Measurements from ENCODE around the gene OPA3. TPM values are rescaled to one million over a fixed set of nuclear protein-coding genes. Genes with fewer than 3 reads are reported as not detected.

OPA3 gene
- total and polyA plus RNA-seq, 2 donors from 2014 or later = 8.1 to 19.1 TPM

DNA sequence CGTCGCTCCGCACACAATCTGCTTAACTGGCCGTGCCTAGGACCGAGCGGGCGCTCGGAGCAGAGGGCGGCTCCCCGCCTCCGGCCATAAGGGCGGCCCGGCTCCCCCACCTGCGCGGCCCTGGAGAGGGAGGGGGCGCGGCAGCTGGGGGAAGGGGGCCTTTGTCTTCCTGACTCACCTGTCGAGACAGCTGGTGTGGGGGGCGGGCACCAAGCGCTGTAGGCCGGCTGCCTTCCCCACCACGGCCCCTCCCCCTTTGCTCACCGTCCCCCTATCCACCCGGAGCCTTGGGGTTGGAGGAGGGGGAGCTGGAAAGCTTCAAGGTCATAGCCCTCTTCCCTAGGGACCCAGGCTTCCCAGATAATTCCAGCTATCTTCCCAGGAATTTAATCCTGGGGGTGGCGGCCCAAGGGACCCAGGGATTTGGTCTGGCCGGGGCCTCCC lies 76.2 kb downstream of the OPA3 start:
- Histone ChIP-seq H3K4me3 (ENCODE audit: low read length in 3 of 3) (peak overlapping the region; percentile 60 to 88 (median 80)), H3K4me1 (ENCODE audit: control insufficient read depth in 2 of 3, insufficient read depth in 2 of 3, low read depth in 1 of 3, low read length in 3 of 3) (peaks cover 0 to 8% (median 0%) of the 10 kb centered on the region in 3 donors), H3K9ac (ENCODE audit: low read length in 3 of 3) (peak overlapping the region in 2 of 3 donors; percentile 73 to 96), H3K36me3 (ENCODE audit: control insufficient read depth in 2 of 3, insufficient read depth in 3 of 3, low read length in 3 of 3) (no peaks in the 10 kb centered on the region), H3K27me3 (ENCODE audit: control insufficient read depth, insufficient read depth, low read length) (no peaks in the 10 kb centered on the region), H3K27ac (ENCODE audit: low read depth in 2 of 2, low read length in 2 of 2) (peak overlapping the region; percentile 87 to 90), H3K9me3 (ENCODE audit: control insufficient read depth in 2 of 3, insufficient read depth in 1 of 3, low read length in 3 of 3) (no peaks in the 10 kb centered on the region)
- DNase-seq = peak; percentile 43 to 89 (median 63)
- TF ChIP-seq, protein P1, sequence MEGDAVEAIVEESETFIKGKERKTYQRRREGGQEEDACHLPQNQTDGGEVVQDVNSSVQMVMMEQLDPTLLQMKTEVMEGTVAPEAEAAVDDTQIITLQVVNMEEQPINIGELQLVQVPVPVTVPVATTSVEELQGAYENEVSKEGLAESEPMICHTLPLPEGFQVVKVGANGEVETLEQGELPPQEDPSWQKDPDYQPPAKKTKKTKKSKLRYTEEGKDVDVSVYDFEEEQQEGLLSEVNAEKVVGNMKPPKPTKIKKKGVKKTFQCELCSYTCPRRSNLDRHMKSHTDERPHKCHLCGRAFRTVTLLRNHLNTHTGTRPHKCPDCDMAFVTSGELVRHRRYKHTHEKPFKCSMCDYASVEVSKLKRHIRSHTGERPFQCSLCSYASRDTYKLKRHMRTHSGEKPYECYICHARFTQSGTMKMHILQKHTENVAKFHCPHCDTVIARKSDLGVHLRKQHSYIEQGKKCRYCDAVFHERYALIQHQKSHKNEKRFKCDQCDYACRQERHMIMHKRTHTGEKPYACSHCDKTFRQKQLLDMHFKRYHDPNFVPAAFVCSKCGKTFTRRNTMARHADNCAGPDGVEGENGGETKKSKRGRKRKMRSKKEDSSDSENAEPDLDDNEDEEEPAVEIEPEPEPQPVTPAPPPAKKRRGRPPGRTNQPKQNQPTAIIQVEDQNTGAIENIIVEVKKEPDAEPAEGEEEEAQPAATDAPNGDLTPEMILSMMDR (IDR thresholded peaks at IDR 0.05; ENCODE audit: borderline replicate concordance, extremely low read depth, insufficient read depth) = no peak
- FAIRE-seq = no peak
- intact Hi-C loops (cut with DNase I) = no loop called here

DNA sequence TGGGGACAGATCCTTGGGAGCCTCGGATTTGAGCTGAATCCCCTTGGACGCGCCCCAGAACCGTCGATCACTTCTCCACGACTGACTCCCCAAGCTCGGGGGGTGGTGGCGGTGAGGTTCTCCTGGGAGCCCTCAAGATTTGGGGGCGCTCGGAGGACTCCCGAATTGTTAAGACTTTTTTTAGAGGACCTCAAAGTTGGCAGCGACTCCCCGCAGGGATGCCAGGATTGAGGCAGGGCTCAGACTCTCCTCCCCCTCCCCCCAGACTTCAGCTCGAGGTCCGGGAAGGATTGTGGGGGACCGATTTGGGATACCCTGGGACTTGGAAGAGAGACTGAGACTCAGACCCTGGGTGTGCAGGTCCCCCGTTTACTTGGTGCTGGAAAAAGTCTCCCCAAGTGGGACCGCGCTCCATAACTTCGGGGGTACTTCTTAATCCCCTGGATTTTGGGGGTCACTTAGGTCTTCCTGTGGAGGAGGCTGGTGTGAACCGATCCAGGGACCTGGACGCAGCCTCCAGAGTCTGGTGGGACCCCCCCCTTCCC lies 76.7 kb downstream of the OPA3 start:
- Histone ChIP-seq H3K36me3 (ENCODE audit: control insufficient read depth in 2 of 3, insufficient read depth in 3 of 3, low read length in 3 of 3) (no peaks in the 10 kb centered on the region), H3K9ac (ENCODE audit: low read length in 3 of 3) (peak overlapping the region; percentile 42 to 96 (median 64)), H3K27ac (ENCODE audit: low read depth in 2 of 2, low read length in 2 of 2) (peak overlapping the region; percentile 87 to 90), H3K4me1 (ENCODE audit: control insufficient read depth in 2 of 3, insufficient read depth in 2 of 3, low read depth in 1 of 3, low read length in 3 of 3) (peaks cover 0 to 8% (median 0%) of the 10 kb centered on the region in 3 donors), H3K4me3 (ENCODE audit: low read length in 3 of 3) (peak overlapping the region; percentile 60 to 88 (median 79)), H3K27me3 (ENCODE audit: control insufficient read depth, insufficient read depth, low read length) (no peaks in the 10 kb centered on the region), H3K9me3 (ENCODE audit: control insufficient read depth in 2 of 3, insufficient read depth in 1 of 3, low read length in 3 of 3) (no peaks in the 10 kb centered on the region)
- FAIRE-seq = no peak
- intact Hi-C loops (cut with DNase I) = no loop called here
- peak in 3 of 5 donors; percentile 12 to 69 (median 53) for DNase-seq
- TF ChIP-seq, protein P1 (IDR thresholded peaks at IDR 0.05; ENCODE audit: borderline replicate concordance, extremely low read depth, insufficient read depth) = no peak

DNA sequence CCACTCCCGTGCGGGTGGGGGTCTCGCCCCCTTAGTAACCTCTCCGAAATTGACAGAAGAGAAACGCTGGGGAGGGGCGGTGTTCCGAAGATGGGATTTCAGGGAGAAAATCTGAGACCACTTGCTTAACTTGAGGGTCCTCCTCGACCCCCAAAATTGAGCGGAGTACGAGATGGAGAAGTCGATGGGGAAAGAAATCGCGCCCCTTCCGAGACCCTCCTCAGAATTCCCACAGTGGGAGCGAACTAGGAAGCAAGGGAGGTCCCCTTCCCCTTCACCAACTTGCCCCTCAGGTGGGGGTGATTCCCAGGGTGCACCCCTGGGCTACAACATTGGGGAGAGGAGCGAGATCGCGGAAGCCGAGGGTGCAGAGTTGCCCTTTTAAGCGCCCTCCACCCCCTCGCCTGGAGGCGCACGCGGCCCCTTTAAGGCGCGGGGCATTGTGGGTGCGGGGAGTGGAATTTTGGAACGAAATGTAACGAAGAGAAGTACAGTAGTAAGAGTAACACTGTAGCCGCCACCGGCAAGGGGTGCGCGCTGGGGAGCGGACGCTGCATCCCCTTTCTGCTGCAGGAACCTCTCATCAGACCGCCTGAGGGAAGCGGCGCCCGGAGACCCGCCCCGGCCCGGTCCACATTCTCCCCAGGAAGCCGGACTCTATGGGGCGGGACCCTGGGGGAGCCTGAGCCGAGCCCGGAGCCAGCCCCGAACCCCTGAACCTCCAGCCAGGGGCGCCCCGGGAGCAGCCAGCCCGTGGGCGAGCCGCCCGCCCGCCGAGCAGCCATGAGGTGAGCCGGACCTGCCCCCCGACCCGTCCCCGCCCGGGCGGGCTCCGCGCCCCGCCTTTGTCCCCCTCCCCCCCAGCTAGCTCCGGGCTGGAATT lies 77.4 kb downstream of the OPA3 start, which contains the start of gene VASP:
TSS of gene VASP (plus strand) at position 491 of the 883 bp plus-strand sequence. CDS start at position 784, 293 bp downstream.
- intact Hi-C loops (cut with DNase I) = no loop called here
- no peaks in the 10 kb centered on the region for H3K36me3 ChIP-seq (ENCODE audit: control insufficient read depth in 2 of 3, insufficient read depth in 3 of 3, low read length in 3 of 3)
- DNase-seq = peak; percentile 83 to 94 (median 88)
- H3K9ac ChIP-seq (ENCODE audit: low read length in 3 of 3) = peak within 1 kb of the TSS; percentile 67 to 96 (median 68)
- H3K9me3 ChIP-seq (ENCODE audit: control insufficient read depth in 2 of 3, insufficient read depth in 1 of 3, low read length in 3 of 3) = no peaks in the 10 kb centered on the region
- H3K27ac ChIP-seq (ENCODE audit: low read depth in 2 of 2, low read length in 2 of 2) = peak within 1 kb of the TSS; percentile 87 to 90
- H3K27me3 ChIP-seq (ENCODE audit: control insufficient read depth, insufficient read depth, low read length) = no peaks in the 10 kb centered on the region
- H3K4me1 ChIP-seq (ENCODE audit: control insufficient read depth in 2 of 3, insufficient read depth in 2 of 3, low read depth in 1 of 3, low read length in 3 of 3) = peaks cover 0 to 8% (median 0%) of the 10 kb centered on the region in 3 donors
- FAIRE-seq = no peak
- TF ChIP-seq, protein P1 (IDR thresholded peaks at IDR 0.05; ENCODE audit: borderline replicate concordance, extremely low read depth, insufficient read depth) = peak; percentile 24
- H3K4me3 ChIP-seq (ENCODE audit: low read length in 3 of 3) = peak within 1 kb of the TSS; percentile 79 to 88 (median 83)
